Mononuclear cell (primary cell): Measurements from ENCODE around the gene PARVA. TPM values are rescaled to one million over a fixed set of nuclear protein-coding genes. Genes with fewer than 3 reads are reported as not detected.
"Not testable (repeated sequence)": the region's sequence is repeated elsewhere in the genome, so short reads cannot be mapped to it uniquely, and the experiment has no call there.

Experiments used
- H3K27me3 ChIP-seq: 2 replicates; pipeline ENCODE4 v1.6.0; 2011; ENCODE audit warnings: low read length, control low read depth; ENCODE audit not compliant: insufficient read depth
- H3K4me1 ChIP-seq: 2 replicates; pipeline ENCODE4 v1.5.1; 2011; ENCODE audit warnings: mild to moderate bottlenecking, low read length, control low read depth; ENCODE audit not compliant: insufficient read depth
- H3K4me3 ChIP-seq: 2 replicates; pipeline ENCODE4 v1.5.1; 2011; ENCODE audit warnings: mild to moderate bottlenecking, low read length, moderate library complexity
- H3K9me3 ChIP-seq: 2 replicates; pipeline ENCODE4 v1.5.1; 2011; ENCODE audit warnings: low read depth, mild to moderate bottlenecking, control low read depth, low read length
- total RNA-seq: library from RNA; depleted of rRNA; stranded (reverse); fragments of >200 nt; gene quantifications from one replicate; pipeline ENCODE4 v1.2.3, GENCODE V29; 2012

Gene PARVA
- total RNA-seq, 1 donor: 0.21 TPM

DNA sequence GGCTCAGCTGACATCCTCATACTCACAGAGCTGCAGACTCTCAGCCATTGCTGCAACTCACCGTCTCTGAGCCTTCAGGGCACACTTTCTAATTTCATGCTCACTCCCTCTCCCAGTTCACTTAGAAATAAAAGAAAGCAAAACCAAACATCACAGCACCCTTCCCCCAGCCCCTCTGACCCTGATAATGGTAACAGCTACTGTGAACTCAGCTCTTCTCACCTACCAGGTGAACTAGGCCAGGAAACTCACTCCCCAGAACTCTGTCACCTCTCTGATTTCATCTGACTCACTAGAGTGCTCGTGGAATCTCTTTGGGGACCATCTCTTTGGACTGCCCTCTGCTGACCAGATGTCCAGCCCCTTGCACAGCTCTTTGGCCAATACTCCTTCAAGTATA lies 14.5 kb upstream of the PARVA start:
- Histone ChIP-seq H3K9me3 (no peaks in the 10 kb centered on the region), H3K4me3 (no peak overlapping the region), H3K27me3 (no peaks in the 10 kb centered on the region), H3K4me1 (peaks cover 7% of the 10 kb centered on the region)

DNA sequence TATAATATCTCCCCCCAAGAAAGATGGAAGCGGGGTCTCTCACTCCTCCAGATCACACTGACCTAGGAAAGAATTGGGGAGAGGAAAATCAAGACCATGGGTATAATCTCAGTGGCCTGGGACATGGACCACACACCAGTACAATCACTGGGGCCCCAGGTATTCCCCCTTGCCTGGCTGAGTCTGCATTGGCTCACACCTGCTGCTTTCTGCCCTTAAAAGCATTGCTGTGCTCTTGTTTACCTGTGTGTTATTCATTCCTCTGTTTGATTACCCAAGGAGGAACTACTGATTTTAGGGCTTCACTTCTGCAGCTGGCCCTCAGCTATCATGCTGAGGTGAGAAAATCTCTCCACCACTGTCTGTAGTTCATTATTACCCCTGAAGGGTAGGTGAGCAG lies 14.0 kb upstream of the PARVA start:
- peaks cover 7% of the 10 kb centered on the region for H3K4me1 ChIP-seq
- no peak overlapping the region for H3K4me3 ChIP-seq
- no peaks in the 10 kb centered on the region for H3K27me3 ChIP-seq
- no peaks in the 10 kb centered on the region for H3K9me3 ChIP-seq

DNA sequence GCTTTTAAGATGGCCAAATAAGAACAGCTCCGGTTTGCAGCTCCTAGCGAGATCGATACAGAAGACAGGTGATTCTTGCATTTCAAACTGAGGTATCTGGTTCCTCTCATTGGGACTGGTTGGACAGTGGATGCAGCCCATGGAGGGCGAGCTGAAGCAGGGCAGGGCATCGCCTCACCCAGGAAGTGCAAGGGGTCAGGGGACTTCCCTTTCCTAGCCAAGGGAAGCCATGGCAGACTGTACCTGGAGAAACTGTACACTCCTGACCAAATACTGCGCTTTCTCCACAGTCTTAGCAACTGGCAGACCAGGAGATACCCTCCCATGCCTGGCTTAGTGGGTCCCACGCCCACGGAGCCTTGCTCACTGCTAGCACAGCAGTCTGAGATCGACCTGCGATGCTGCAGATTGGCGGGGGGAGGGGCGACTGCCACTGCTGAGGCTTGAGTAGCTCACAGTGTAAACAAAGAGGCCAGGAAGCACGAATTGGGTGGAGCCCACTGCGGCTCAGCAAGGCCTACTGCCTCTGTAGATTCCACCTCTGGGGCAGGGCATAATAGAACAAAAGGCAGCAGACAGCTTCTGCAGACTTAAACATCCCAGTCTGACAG lies 11.3 kb upstream of the PARVA start:
- not testable (repeated sequence) for H3K4me1 ChIP-seq, H3K9me3 ChIP-seq, H3K4me3 ChIP-seq, H3K27me3 ChIP-seq

DNA sequence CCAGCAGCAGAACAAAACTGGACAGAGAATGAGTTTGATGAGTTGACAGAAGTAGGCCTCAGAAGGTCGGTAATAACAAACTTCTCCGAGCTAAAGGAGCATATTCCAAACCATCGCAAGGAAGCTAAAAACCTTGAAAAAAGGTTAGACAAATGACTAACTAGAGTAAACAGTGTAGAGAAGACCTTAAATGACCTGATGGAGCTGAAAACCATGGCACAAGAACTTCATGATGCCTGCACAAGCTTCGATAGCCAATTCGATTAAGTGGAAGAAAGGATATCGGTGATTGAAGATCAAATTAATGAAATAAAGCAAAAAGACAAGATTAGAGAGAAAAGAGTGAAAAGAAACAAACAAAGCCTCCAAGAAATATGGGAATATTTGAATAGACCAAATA lies 10.3 kb upstream of the PARVA start:
- not testable (repeated sequence) for H3K27me3 ChIP-seq, H3K4me1 ChIP-seq, H3K4me3 ChIP-seq, H3K9me3 ChIP-seq

DNA sequence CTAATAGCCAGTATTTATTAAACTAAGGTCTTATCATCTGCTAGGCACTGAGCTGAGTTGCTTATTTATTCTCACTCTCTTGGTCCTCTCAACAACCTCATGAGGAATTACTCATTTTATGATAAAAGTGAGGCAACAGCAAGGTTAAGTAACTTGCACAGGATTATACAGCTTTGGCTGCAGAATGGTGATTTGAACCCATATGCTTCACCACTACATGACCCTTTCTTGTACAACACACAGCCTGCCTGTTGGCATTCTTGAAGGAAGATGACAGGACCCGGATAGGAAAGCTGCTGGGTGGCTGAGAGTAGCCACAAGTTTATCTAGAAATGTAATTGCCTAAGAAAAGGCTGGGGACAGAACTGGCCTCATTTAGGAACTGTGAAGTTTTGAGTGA lies 5.3 kb upstream of the PARVA start:
- no peak overlapping the region for H3K4me3 ChIP-seq
- no peaks in the 10 kb centered on the region for H3K9me3 ChIP-seq
- peaks cover 22% of the 10 kb centered on the region for H3K27me3 ChIP-seq
- no peaks in the 10 kb centered on the region for H3K4me1 ChIP-seq

DNA sequence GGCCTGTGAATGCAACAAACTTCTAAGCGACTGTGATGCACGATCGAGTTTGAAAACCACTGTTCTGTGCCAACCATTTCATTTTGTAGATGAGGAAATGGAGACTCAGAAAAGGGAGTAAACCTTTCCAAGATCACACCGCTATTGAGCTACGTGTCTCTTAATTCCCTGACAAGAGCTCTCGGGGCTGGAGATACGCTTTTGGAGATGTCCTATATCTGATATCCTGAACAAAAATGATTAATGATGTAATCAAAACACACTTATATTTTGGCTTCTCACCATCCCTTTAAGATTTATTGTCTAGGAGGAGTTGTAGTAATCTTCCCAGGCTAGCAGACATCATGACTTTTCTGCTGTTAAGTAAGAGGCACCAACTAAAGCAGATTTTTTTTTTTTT lies 1.7 kb upstream of the PARVA start:
- H3K4me3 ChIP-seq: no peak overlapping the region
- no peaks in the 10 kb centered on the region for H3K9me3 ChIP-seq
- H3K27me3 ChIP-seq: peaks cover 50% of the 10 kb centered on the region
- H3K4me1 ChIP-seq: no peaks in the 10 kb centered on the region

DNA sequence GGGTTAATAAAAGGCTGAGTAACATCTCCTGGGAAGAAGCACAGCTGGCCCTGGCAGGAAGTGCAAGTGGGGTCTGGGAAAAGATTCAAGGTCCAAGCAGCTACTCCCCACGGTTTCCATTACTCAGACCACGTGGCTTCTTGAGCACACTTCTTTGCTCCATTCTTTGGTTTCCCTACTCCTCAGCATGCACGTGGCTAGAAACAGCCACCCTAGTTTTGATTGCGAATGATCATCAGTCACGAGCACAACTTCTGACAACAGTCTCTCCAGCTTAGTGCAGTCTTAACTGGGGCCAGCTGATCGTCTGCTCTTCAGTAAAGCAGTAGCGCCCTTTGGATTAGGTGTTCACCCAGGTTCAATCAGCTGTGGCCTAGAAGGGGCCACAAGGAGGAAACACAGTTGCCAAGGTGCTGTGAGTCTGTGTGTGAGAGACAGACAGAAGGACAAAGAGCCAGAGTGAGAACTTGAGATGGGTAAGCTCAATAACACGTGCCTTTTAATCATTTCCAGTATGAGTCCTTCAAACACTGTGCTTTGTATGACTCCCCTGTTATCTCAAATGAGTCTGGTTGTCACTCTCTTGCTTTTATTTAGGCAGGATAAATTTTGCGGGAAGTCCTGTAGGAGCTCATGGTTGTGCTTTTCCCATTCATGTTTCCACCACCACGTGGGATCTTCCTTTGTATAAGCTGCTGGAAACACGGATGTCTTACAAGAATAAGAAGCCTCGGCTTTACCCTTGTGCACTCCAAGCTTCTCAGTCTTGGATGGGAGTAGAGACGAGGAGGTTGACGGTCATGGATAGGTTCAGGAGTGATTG lies 901 bp upstream of the PARVA start:
- no peak overlapping the region for H3K4me3 ChIP-seq
- no peaks in the 10 kb centered on the region for H3K9me3 ChIP-seq
- H3K4me1 ChIP-seq: no peaks in the 10 kb centered on the region
- H3K27me3 ChIP-seq: peaks cover 50% of the 10 kb centered on the region

DNA sequence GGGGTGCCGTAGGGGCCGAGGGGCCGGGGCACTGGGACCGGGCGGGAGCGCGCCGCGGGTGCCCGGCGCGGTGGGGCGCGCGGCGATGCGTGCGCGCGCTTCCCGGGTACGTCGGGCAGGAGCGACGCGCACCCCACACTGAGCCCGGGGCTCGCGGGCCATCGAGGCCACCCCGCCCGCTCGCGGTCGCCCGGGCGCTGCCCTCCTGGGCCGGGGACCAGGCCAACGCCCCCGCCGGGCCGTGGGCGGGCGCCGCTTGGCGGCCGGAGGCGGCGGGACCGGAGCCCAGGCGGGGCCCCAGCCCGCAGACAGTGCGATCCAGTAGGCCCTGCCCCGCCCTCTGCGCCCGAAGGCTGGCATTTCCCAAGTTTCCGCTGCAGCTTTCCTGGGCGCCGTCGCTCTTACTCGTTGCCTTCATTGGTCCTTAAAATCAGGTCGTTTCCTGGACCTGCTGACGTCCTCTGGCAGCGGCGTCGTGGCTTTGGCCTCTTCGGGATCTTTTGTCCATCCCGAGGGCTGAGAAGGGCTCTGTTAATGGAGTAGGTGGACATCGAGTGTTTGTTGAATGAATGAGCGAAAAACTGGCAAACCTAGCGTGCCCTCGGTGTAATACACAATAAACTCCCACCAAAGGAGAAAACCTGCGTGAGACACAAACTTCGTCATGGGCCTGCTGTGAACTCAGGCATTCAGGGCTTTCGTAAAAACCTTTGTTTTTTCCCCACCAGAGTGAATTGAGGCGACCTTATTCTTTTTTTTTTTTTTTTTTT lies 638 bp downstream of the PARVA start:
- no peak overlapping the region for H3K4me3 ChIP-seq
- peaks cover 53% of the 10 kb centered on the region for H3K27me3 ChIP-seq
- H3K9me3 ChIP-seq: no peaks in the 10 kb centered on the region
- no peaks in the 10 kb centered on the region for H3K4me1 ChIP-seq

DNA sequence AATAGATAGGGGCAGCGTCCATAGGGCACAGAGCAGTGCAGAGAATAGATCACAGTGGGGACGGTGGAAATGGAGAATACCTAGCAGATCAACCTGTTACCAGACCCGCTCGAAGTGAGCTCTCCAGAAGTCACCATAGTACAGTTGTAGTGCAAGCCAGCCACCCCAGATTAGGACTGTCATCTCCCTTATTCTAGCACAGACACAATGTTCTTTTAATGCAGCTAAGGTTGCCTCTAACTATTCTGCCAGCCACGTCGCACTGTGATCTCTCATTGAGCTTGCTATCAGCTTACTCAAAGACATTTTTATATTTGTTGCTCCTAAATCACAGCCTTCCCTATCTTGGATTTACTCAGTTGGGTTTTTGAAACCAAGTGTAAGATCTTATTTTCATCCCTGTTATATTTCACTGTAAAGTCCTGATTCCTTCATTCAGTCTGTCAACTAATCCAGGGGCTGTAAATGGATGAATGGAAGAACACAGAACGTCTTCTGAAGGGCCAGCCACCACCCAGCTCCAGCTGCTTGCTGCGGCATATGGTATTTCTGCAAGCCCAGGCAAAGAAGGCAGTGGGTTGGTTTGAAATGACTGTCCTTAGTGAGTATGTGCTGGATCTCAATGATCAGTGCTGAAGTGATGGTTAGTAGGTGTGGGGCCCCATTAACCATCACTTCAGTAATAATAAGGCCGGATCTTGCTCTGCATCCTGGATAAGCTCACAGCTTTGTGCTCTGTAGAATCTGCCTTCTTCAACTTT lies 3.4 kb downstream of the PARVA start:
- H3K9me3 ChIP-seq: no peaks in the 10 kb centered on the region
- H3K4me3 ChIP-seq: no peak overlapping the region
- H3K4me1 ChIP-seq: no peaks in the 10 kb centered on the region
- peaks cover 43% of the 10 kb centered on the region for H3K27me3 ChIP-seq

DNA sequence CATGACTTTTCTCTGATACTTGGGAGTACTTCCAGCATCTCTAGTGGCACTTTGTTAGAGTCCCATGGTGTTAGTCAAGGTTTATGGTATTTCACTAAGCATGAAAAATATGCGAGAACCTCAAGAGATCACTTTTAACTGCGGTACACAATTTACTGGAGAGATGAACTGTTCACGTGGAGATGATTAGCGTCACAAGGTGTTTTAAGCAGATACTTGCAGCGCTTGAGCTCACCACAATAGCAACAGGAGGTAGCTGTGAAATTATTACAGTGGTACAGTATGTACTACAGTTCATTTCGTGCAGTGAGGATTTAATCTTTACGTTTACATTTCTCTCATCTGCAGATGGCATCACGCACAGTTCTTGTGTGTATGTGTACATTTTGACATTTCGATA lies 4.5 kb downstream of the PARVA start:
- no peaks in the 10 kb centered on the region for H3K9me3 ChIP-seq
- H3K4me3 ChIP-seq: no peak overlapping the region
- H3K27me3 ChIP-seq: peaks cover 33% of the 10 kb centered on the region
- H3K4me1 ChIP-seq: no peaks in the 10 kb centered on the region

DNA sequence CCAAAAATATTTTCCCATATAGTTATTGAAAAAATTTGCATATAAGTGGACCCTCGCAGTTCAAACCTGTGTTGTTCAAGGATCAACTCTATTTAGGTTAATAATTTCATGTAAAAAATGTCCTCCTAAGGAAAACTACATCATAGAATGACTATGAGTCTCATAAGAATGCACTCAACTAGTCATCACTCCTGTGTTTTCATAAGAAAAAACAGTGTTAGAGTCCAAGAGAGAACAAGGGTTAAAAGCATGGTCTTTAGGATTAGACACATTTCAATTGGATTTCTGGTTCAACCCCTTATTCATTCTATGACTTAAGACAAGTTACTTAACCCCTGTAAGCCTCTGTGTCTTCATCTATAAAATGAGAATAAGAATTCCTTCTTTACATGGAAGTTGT lies 5.1 kb downstream of the PARVA start:
- Histone ChIP-seq H3K4me1 (no peaks in the 10 kb centered on the region), H3K4me3 (no peak overlapping the region), H3K27me3 (peaks cover 27% of the 10 kb centered on the region), H3K9me3 (no peaks in the 10 kb centered on the region)

DNA sequence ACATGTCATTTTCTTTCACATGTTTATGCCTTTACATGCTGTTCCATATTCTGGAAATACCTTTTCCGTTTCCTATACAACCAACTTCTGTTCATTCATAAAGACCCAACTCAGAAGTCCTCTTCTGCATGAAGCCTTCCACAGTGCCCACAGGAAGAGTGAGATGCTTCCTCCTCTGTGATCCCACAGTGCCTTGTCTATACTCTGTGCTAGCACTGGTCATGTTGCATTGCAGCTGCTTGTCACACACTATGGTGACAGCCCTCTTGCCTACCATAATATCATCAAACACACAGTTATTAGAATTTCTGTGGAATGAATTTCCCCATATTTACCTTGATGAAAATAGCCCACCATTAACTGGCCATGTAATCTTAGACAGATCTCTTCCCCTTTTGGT lies 8.9 kb downstream of the PARVA start:
- no peaks in the 10 kb centered on the region for H3K4me1 ChIP-seq
- H3K9me3 ChIP-seq: no peaks in the 10 kb centered on the region
- no peak overlapping the region for H3K4me3 ChIP-seq
- peaks cover 2% of the 10 kb centered on the region for H3K27me3 ChIP-seq

DNA sequence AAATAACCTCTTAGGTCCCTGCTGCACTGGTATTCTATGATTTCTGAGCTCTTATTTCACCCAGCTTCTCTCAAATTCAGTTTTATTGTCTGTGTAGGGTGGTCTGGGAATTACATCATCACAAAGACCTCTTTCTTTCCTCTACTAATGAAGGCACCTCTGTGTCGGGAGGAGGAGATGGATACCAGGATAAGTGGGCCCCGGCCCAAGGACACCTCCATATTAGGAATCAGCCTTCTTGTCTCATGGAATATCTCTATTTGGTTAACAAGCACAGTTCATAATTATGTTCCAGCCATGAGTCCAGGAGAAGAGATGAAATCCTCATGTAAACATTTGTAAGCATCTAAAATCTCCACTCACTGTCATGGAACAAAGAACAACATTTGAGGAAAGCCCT lies 9.4 kb downstream of the PARVA start:
- H3K4me3 ChIP-seq: no peak overlapping the region
- peaks cover under 1% of the 10 kb centered on the region for H3K27me3 ChIP-seq
- H3K9me3 ChIP-seq: no peaks in the 10 kb centered on the region
- H3K4me1 ChIP-seq: no peaks in the 10 kb centered on the region

DNA sequence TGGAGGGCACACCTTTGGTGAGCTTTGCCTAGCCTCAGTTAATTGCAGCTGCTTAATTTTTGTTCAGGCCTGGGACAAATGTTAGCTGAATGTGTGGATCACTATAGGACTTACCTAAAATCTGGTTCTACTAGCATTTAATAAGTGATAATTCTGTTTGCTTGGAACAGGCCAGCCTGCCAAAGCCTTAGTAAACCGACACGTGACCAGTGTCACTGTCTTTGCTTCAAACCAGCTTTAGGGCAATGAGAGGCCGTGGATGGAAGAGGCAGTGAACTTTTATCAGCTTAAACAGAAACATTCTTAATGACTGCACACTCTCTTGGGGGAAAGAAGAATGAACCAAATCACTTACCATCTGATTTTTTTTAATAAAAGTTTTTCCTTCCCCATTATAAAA lies 10.8 kb downstream of the PARVA start:
- Histone ChIP-seq H3K9me3 (no peaks in the 10 kb centered on the region), H3K27me3 (no peaks in the 10 kb centered on the region), H3K4me1 (no peaks in the 10 kb centered on the region), H3K4me3 (no peak overlapping the region)
